BLaER1 treated with 17β-estradiol and CSF1 and Interleukin-3, amounts not matched to agents 10 nM and 100 nM (cell line): ENCODE results near the gene ORC2.

Experiments
- H3K27ac ChIP-seq, 11 experiments: shearing (Covaris generic); formaldehyde crosslinking; 2 replicates each; pipeline ENCODE4 v1.8.1; 2022
- H3K27me3 ChIP-seq, 11 experiments: shearing (Covaris generic); formaldehyde crosslinking; 2 replicates each; pipeline ENCODE4 v1.8.1; 2022
- H3K36me3 ChIP-seq, 11 experiments: shearing (Covaris generic); formaldehyde crosslinking; 2 replicates each; pipeline ENCODE4 v1.8.1; 2022
- H3K4me1 ChIP-seq, 10 experiments: shearing (Covaris generic); formaldehyde crosslinking; 2 replicates each; pipeline ENCODE4 v1.8.1; 2022
- H3K4me2 ChIP-seq, 11 experiments: shearing (Covaris generic); formaldehyde crosslinking; 2 replicates each; pipeline ENCODE4 v1.8.1; 2022
- H3K4me3 ChIP-seq, 10 experiments: shearing (Covaris generic); formaldehyde crosslinking; 2 replicates each; pipeline ENCODE4 v1.8.1; 2022
- H3K9ac ChIP-seq, 11 experiments: shearing (Covaris generic); formaldehyde crosslinking; 2 replicates each; pipeline ENCODE4 v1.8.1; 2022
- H3K9me3 ChIP-seq, 11 experiments: shearing (Covaris generic); formaldehyde crosslinking; replicated peaks in 1 of 11; 2 replicates each; pipeline ENCODE4 v1.8.1; 2022
- H4K20me1 ChIP-seq, 11 experiments: shearing (Covaris generic); formaldehyde crosslinking; 2 replicates each; pipeline ENCODE4 v1.8.1; 2022
- Cebpa-rat ChIP-seq, 11 experiments: shearing (Covaris generic); IDR thresholded peaks; 2 replicates each; pipeline ENCODE4 v1.8.1; 2022

ORC2 gene

DNA sequence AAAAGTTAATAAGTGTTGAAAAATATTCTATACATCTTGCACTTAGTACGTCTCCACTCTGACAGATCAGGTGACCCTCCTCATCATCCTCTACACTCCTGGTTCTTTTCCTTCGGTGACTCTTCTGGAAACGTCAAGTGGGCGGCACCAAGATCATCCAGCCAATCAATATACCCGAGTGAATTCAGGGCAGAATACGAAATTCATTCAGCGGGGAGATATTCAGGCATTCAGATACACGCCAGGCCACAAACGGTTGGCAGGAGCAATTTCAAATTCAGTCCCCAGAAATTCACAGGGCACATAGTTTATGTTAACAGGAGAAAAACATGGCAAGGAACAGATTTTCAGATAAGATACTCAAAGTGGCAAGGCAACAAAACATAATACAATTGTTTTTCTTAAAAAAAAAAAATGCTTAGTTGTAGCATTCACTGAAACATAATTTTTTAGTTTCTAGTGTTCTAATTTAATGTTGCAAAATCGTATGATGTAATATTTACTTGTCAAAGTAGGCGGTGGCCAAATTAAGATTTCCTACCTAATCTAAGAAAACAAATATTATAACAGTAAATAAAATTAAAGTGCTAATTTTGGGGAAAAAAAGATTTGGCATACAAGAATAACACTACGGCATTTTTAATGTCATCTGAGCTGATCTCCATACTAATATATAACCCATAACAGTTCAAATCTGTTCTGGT is 103.2 kb downstream of the ORC2 start:
- no peaks in the 10 kb centered on the region for H3K9me3 ChIP-seq
- H3K9ac ChIP-seq = peak overlapping the region in 4 of 11 experiments; percentile 98 to 100 (median 99); a peak in 9 of 22 replicates
- H3K4me2 ChIP-seq = peak overlapping the region; percentile 39 to 98 (median 86); a peak in 18 of 22 replicates
- peaks cover 62 to 78% (median 68%) of the 10 kb centered on the region in 11 experiments for H3K36me3 ChIP-seq
- peaks cover 17 to 40% (median 26%) of the 10 kb centered on the region in 10 experiments for H3K4me1 ChIP-seq
- no peak overlapping the region for H3K27ac ChIP-seq
- no peak for TF ChIP-seq Cebpa-rat (IDR thresholded peaks at IDR 0.05)
- H4K20me1 ChIP-seq = peaks cover 79 to 85% (median 84%) of the 10 kb centered on the region in 11 experiments
- H3K4me3 ChIP-seq = peak overlapping the region in 9 of 10 experiments; percentile 74 to 99 (median 89); a peak in 12 of 20 replicates
- H3K27me3 ChIP-seq = no peaks in the 10 kb centered on the region
